GM13977 (cell line): ENCODE results near the gene CDHR5.

Source experiments
- DNase-seq: peaks from one replicate; pipeline ENCODE4 v3.0.0; 2012; ENCODE audit warnings: low spot score
- in situ Hi-C: fragments of 300-500 bp; cut with MboI; formaldehyde crosslinking; loops from one replicate; pipeline ENCODE4 v1.12.0; 2022; ENCODE audit warnings: low sequenced_read_pairs, low pct_unique_long_range_greater_than_20kb, mixed read lengths, inconsistent platforms; ENCODE audit not compliant: unreplicated experiment
- TF ChIP-seq, protein P1 (sequence below): IDR thresholded peaks from 2 replicates; pipeline ENCODE4 v1.5.1; 2012; ENCODE audit warnings: mild to moderate bottlenecking, control low read depth; ENCODE audit not compliant: insufficient read depth; ENCODE audit errors: extremely low read depth, missing control alignments

The CDHR5 gene

DNA sequence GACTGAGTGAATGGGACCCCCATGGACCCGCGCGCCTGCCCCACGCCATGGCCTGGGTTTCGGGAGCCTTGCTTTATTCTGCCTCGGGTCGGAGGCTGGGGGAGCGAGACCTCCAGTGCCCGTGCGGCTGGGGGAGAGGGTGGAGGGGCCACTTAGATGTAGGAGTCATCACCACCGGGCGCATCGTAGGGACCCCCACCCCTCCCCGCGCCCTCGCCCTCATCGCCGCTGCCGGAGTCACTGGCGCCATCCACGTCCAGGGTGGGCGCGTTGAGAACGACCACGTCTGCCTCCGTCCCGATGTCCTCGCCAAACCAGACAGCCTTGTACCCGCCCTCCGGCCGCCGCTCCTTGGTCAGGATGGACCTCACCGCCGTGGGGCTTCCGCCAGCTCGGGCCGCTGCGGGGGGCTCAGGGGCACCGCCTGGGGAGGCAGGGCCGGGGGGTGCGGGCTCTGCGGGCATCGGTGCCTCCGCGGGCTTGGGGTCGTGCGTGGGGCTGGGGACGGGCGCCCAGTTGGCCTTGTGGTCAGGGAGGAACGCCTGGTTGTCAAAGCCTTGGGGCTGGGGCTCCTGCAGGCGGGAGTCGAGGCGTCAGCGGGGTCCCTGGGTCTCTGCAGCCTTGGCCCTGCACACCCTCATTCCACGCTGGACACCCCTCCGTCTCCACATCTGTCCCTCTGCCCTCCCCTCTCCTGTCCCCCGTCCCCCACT lies 7.4 kb downstream of the CDHR5 start:
- TF ChIP-seq, protein P1, sequence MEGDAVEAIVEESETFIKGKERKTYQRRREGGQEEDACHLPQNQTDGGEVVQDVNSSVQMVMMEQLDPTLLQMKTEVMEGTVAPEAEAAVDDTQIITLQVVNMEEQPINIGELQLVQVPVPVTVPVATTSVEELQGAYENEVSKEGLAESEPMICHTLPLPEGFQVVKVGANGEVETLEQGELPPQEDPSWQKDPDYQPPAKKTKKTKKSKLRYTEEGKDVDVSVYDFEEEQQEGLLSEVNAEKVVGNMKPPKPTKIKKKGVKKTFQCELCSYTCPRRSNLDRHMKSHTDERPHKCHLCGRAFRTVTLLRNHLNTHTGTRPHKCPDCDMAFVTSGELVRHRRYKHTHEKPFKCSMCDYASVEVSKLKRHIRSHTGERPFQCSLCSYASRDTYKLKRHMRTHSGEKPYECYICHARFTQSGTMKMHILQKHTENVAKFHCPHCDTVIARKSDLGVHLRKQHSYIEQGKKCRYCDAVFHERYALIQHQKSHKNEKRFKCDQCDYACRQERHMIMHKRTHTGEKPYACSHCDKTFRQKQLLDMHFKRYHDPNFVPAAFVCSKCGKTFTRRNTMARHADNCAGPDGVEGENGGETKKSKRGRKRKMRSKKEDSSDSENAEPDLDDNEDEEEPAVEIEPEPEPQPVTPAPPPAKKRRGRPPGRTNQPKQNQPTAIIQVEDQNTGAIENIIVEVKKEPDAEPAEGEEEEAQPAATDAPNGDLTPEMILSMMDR = no peak
- DNase-seq = no peak
- in situ Hi-C loops = no loop called here

DNA sequence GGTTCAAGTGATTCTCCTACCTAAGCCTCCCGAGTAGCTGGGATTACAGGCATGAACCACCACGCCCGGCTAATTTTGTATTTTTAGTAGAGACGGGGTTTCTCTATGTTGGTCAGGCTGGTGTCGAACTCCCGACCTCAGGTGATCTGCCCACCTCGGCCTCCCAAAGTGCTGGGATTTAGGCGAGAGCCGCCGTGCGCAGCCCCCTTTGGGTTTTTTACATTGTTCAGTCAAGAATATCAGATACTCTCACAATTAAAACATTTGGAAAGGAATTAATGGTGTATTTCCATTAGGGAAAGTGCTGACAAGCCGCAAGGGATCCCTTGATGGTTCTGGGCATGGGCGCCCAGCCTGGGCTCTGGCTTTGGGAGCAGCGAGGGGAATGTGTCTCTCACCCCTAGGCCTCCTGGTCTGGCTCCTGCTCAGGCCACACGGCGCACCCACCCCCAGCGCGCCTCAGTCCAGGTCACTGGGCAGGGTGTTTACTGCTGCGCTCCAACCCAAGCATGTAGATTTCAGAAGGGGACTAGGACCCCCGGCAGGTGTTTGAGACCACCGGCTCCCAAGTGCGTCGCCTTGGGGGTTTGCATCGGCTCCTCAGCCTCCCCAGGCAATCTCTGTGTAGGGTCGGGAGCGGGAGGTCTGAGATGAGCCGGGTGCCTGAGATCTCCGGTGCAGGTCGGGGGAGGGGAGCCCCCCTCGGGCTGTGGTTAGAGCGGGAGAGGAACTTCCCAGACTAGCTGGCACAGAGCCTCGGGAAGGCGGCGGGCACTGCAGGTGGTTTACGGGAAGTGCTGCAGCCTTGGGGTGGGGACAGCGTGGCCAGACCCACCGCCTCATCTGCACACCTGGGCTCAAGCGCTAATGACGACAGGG lies 8.2 kb downstream of the CDHR5 start:
- in situ Hi-C loops = no loop called here
- DNase-seq = no peak
- TF ChIP-seq, protein P1 = no peak

DNA sequence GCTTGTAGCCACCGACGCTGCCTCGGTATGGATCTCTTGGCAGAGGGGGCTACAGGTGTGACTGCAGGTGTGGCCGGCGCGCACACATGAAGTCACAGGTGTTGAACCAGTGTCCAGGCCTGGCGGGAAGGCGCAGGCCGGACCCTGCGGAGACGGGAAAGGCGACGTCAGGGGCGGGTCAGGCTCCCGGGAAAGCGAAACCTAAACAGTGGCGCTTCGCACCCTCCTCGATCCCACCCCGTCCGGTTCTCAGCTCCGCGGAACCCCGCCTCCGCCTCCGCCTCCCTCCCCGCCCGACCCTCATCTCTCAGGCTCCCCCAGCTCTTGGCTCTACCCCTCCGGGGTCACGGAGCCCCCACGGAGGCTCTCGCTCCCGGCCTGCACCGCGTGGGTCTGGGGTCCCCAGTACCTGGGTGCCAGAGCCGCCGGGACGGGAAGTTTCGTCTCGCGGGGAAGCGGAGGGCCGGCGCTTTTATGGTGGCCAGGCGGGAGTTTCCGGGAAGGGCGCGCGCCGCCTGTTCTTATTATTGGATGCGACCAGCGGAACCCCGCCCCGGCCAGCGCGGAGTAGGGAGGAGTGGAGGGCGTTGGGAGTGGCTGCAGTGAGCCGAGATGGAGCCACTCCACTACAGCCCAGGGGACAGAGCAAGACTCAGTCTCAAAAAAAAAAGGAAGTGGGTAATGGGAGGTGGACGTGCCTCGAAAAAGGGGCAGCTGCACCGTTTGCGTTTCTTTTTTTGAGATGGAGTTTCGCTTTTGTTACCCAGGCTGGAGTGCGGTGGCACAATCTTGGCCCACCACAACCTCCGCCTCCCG lies 9.0 kb downstream of the CDHR5 start, which contains the start of gene IRF7:
TSS of gene IRF7 (minus strand) at position 447 of the 816 bp plus-strand sequence. CDS start 586 bp downstream, outside the sequence.
- DNase-seq = peak; percentile 98

DNA sequence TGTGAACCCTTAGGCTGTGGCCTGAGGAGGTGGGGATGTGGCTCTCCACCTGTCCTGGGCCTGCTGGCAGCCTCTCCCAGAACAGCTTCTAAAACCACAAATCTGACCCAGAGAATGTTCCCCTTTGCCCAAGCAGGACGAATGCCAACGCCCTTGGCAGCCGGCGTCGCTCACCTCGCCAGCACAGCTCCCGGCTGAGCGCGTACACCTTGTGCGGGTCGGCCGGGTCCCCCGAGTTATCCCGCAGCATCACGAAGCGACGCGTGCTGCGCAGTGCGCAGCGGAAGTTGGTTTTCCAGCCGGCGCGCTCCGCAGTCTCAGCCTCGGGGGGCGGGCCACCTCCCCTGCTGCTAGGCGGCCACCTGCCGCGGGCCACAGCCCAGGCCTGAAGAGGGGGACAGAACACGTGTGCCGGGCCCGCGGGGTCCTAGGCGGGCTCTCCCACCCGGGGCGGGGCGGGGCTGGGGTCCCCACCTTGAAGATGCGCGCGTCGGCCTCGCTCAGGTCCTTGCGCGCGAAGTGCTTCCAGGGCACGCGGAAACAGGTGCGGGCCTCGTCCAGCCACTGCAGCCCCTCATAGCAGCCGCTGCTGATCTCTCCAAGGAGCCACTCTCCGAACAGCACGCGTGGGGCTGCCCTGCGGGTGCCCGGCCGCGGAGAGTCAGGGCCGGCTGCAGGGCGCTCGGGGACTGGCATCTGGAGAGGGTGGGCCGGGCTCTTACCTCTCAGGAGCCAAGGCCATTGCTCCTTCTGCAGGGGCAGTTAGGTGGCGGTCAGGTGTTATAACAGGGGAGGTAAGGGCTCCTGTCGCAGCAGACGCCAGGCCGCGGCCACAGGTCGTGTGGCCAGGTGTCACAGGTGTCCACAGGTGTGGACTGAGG lies 9.9 kb downstream of the CDHR5 start:
- TF ChIP-seq, protein P1 = no peak
- in situ Hi-C loops = no loop called here

More for the DNA sequence above, 9.0 kb downstream of the CDHR5 start, which contains the start of gene IRF7:
- in situ Hi-C loops = no loop called here
- TF ChIP-seq, protein P1 = no peak

DNA sequence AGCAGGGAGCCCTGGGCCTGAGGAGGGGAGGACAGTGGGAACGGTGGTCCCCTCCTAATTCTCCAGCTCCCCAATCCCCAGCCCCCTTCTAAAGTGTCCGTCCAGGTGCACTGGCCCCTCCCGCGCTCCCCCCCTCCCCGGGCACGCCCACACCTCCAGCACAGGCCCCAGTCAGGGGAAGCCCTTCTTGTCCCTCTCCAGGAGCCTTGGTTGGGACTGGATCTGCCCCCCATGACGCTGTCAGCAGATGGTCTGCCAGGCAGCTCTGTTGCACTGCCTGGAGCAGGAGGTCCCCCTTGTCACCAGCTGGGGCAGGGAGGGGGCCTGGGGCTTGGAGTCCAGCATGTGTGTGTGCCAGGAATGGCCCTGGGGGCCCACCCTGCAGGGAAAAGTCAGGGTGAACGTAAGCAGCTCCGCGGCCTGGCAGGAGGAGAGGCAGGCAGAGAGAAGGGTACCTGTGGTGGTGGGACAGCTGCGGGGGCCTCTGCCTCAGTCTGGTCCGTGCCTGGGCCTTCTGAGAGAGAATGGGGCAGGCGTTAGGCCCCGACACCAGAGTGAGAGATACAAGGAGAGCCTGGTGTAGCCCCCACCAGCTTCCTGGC lies 10.6 kb downstream of the CDHR5 start:
- DNase-seq = no peak

More for the DNA sequence above, 9.9 kb downstream of the CDHR5 start:
- no peak for DNase-seq

More for the DNA sequence above, 10.6 kb downstream of the CDHR5 start:
- in situ Hi-C loops = no loop called here
- TF ChIP-seq, protein P1 = no peak
